CD4-positive, CD25-positive, alpha-beta regulatory T cell (primary cell): ENCODE results near the gene TAP1. TPM values are rescaled to one million over a fixed set of nuclear protein-coding genes. Genes with fewer than 3 reads are reported as not detected.

Source experiments
- ATAC-seq, 2 donors: fragments of 150-1000 bp; cut with Tn5 transposase; one replicate each; pipeline ENCODE4 v1.10.0; 2021; ENCODE audit warnings: low read depth in 2 of 2, moderate number of reproducible peaks in 2 of 2, moderate library complexity in 1 of 2
- DNase-seq, 3 donors: peaks; one replicate each; pipeline versions ENCODE4 v3.0.0 to v3.0.0-alpha.2; 2012 to 2022; ENCODE audit warnings: mixed read lengths in 1 of 3
- H3K27ac ChIP-seq: one replicate; pipeline ENCODE4 v1.7.0; 2013; ENCODE audit warnings: mild to moderate bottlenecking, low read length; ENCODE audit not compliant: insufficient read depth, poor library complexity, severe bottlenecking
- H3K27me3 ChIP-seq: one replicate; pipeline ENCODE4 v1.7.0; 2013; ENCODE audit warnings: low read length; ENCODE audit not compliant: control insufficient read depth, insufficient read depth
- H3K36me3 ChIP-seq: one replicate; pipeline ENCODE4 v1.7.0; 2013; ENCODE audit warnings: mild to moderate bottlenecking, low read length, moderate library complexity; ENCODE audit not compliant: control insufficient read depth, insufficient read depth
- H3K4me1 ChIP-seq: 2 replicates; pipeline ENCODE4 v1.7.0; 2013; ENCODE audit warnings: mild to moderate bottlenecking, low read length; ENCODE audit not compliant: insufficient read depth, control insufficient read depth, poor library complexity, severe bottlenecking
- H3K4me3 ChIP-seq: one replicate; pipeline ENCODE4 v1.7.0; 2013; ENCODE audit warnings: low read depth, mild to moderate bottlenecking, low read length, moderate library complexity
- H3K9me3 ChIP-seq, 2 experiments: 1 replicate in 1 of 2; 2 replicates in 1 of 2; pipeline ENCODE4 v1.7.0; 2013; ENCODE audit warnings: low read length in 2 of 2, mild to moderate bottlenecking in 1 of 2, moderate library complexity in 1 of 2; ENCODE audit not compliant: control insufficient read depth in 2 of 2
- H3K27ac Mint-ChIP-seq, 3 donors: one replicate each; pipeline ENCODE4 v1.8.0; 2020 to 2022; ENCODE audit warnings: mild to moderate bottlenecking in 3 of 3, mixed read lengths in 3 of 3, moderate library complexity in 2 of 3
- H3K27me3 Mint-ChIP-seq: one replicate; pipeline ENCODE4 v1.8.0; 2022; ENCODE audit warnings: mild to moderate bottlenecking, mixed read lengths
- H3K36me3 Mint-ChIP-seq: one replicate; pipeline ENCODE4 v1.8.0; 2020; ENCODE audit warnings: mixed read lengths
- H3K4me1 Mint-ChIP-seq, 4 donors: one replicate each; pipeline ENCODE4 v1.8.0; 2020 to 2022; ENCODE audit warnings: mixed read lengths in 4 of 4, mild to moderate bottlenecking in 1 of 4
- H3K4me3 Mint-ChIP-seq, 4 donors: one replicate each; pipeline ENCODE4 v1.8.0; 2020 to 2022; ENCODE audit warnings: mild to moderate bottlenecking in 4 of 4, mixed read lengths in 4 of 4, moderate library complexity in 3 of 4
- H3K9me3 Mint-ChIP-seq, 7 donors: one replicate each; pipeline ENCODE4 v1.8.0; 2020 to 2022; ENCODE audit warnings: mixed read lengths in 7 of 7, mild to moderate bottlenecking in 3 of 7, moderate library complexity in 2 of 7
- polyA plus RNA-seq, 4 donors: library from polyadenylated mRNA; unstranded; fragments of 300-500 nt; fragmentation: Illumina TruSeq; gene quantifications; one replicate each; pipeline ENCODE4 v1.2.3, GENCODE V29; 2021
- total RNA-seq: library from RNA; stranded (reverse); gene quantifications from one replicate; pipeline ENCODE4 v1.2.3, GENCODE V29; 2022

TAP1 gene
- total and polyA plus RNA-seq, 5 donors from 2014 or later, result 220 to 477 (median 430) TPM

DNA sequence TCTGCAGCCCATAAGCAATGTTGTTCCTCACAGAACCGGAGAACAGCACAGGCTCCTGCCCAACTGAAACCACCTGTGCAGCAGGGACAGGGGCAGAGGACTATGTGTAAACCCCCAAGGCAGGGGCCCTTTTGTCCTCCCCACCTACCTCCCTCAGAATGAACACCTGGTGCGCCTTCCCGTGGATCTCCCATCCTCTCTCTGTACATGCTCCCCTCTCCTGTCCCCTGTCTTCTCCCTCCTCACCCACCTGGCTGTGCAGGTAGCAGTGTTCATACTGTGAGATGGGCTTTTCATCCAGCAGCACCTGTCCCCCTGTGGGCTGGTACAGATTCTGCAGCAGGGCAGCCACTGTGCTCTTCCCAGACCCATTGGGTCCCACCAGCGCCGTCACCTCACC lies 23.5 kb downstream of the TAP1 start:
- Histone ChIP-seq H3K27ac (no peak overlapping the region), H3K4me3 (no peak overlapping the region), H3K36me3 (peaks cover 74% of the 10 kb centered on the region), H3K9me3 (no peaks in the 10 kb centered on the region), H3K27me3 (no peaks in the 10 kb centered on the region), H3K4me1 (peaks cover 8% of the 10 kb centered on the region)
- H3K27ac Mint-ChIP-seq, result peak overlapping the region in 2 of 3 donors; percentile 45 to 47
- no peaks in the 10 kb centered on the region for H3K9me3 Mint-ChIP-seq
- H3K4me1 Mint-ChIP-seq, result peaks cover 28 to 43% (median 38%) of the 10 kb centered on the region in 4 donors
- DNase-seq, result no peak
- H3K36me3 Mint-ChIP-seq, result peaks cover 66% of the 10 kb centered on the region
- no peak overlapping the region for H3K4me3 Mint-ChIP-seq
- ATAC-seq, result no peak
- no peaks in the 10 kb centered on the region for H3K27me3 Mint-ChIP-seq

DNA sequence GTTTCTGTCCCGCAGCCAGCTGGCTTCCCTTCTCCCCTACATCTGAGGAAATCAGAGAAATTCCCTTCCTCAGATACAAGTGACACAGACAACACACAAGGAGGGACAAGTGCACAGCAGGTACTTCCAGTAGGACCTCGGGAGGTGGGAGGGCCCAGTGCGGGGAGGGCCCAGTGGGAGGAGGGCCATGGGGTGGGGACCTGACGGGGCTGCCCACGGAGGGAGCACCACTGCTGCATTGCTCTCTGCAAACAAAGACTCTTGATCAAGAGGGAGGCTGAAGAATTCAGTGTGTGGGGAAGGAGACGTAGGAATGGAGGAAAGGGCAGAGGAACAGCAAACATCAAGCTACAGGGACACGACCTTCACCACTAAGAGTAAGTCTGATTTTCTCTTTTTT lies 24.0 kb downstream of the TAP1 start:
- Mint-ChIP-seq H3K9me3 (no peaks in the 10 kb centered on the region), H3K4me3 (no peak overlapping the region), H3K27me3 (no peaks in the 10 kb centered on the region), H3K27ac (peak overlapping the region in 1 of 3 donors; percentile 32), H3K4me1 (peaks cover 24 to 38% (median 33%) of the 10 kb centered on the region in 4 donors), H3K36me3 (peaks cover 61% of the 10 kb centered on the region)
- Histone ChIP-seq H3K27me3 (no peaks in the 10 kb centered on the region), H3K4me3 (no peak overlapping the region), H3K36me3 (peaks cover 69% of the 10 kb centered on the region), H3K4me1 (peaks cover 3% of the 10 kb centered on the region), H3K27ac (no peak overlapping the region), H3K9me3 (no peaks in the 10 kb centered on the region)
- DNase-seq (no peak), ATAC-seq (no peak)

DNA sequence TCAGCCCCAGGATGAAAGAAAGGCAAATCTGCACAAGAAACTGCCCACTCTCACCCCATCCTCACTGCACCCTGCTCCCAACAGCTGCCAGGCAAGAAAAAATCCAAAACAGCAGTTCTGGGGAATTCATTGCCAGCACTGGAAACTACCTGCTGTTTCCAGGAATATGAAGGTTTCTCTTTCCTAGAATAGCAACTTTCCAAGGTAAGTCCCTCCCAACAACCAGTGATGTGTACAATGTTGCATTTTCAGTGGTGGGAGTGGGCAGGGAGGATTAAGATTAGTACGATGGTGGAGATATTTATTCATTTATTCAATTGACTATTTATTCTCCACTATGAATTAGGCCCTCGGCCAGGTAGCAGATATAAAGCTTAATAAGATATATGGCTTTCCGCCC lies 26.5 kb downstream of the TAP1 start:
- no peak overlapping the region for H3K27ac ChIP-seq
- H3K36me3 ChIP-seq, result peaks cover 47% of the 10 kb centered on the region
- Mint-ChIP-seq H3K27me3 (no peaks in the 10 kb centered on the region), H3K27ac (peak overlapping the region in 2 of 3 donors; percentile 12 to 33), H3K4me1 (peaks cover 10 to 20% (median 14%) of the 10 kb centered on the region in 4 donors), H3K36me3 (peaks cover 39% of the 10 kb centered on the region), H3K4me3 (peak overlapping the region in 1 of 4 donors; percentile 62), H3K9me3 (no peaks in the 10 kb centered on the region)
- no peak for ATAC-seq
- H3K4me1 ChIP-seq, result peaks cover 3% of the 10 kb centered on the region
- no peak for DNase-seq
- H3K4me3 ChIP-seq, result no peak overlapping the region
- no peaks in the 10 kb centered on the region for H3K27me3 ChIP-seq
- H3K9me3 ChIP-seq, result no peaks in the 10 kb centered on the region

- H3K4me1 ChIP-seq, result peaks cover 3% of the 10 kb centered on the region
- peaks cover 37% of the 10 kb centered on the region for H3K36me3 ChIP-seq
- peaks cover 5 to 14% (median 9%) of the 10 kb centered on the region in 4 donors for H3K4me1 Mint-ChIP-seq
- no peaks in the 10 kb centered on the region for H3K9me3 Mint-ChIP-seq
- no peaks in the 10 kb centered on the region for H3K27me3 ChIP-seq
- DNase-seq, result no peak
- H3K27ac ChIP-seq, result no peak overlapping the region
- H3K9me3 ChIP-seq, result no peaks in the 10 kb centered on the region
- H3K36me3 Mint-ChIP-seq, result peaks cover 28% of the 10 kb centered on the region
- H3K4me3 ChIP-seq, result no peak overlapping the region
- H3K4me3 Mint-ChIP-seq, result no peak overlapping the region
- H3K27ac Mint-ChIP-seq, result no peak overlapping the region
- no peak for ATAC-seq
- no peaks in the 10 kb centered on the region for H3K27me3 Mint-ChIP-seq
Measured at GRCh38 chr6:32825966-32826365, 27.5 kb downstream of the TAP1 start.

- Mint-ChIP-seq H3K9me3 (no peaks in the 10 kb centered on the region), H3K4me1 (peaks cover 4 to 10% (median 6%) of the 10 kb centered on the region in 4 donors), H3K27ac (no peak overlapping the region), H3K36me3 (no peaks in the 10 kb centered on the region), H3K27me3 (peaks cover 4% of the 10 kb centered on the region), H3K4me3 (no peak overlapping the region)
- Histone ChIP-seq H3K27ac (no peak overlapping the region), H3K27me3 (no peaks in the 10 kb centered on the region), H3K4me1 (no peaks in the 10 kb centered on the region), H3K36me3 (no peaks in the 10 kb centered on the region), H3K4me3 (no peak overlapping the region), H3K9me3 (no peaks in the 10 kb centered on the region)
- ATAC-seq, result no peak
- no peak for DNase-seq
Measured at GRCh38 chr6:32819729-32820128, 33.8 kb downstream of the TAP1 start.

DNA sequence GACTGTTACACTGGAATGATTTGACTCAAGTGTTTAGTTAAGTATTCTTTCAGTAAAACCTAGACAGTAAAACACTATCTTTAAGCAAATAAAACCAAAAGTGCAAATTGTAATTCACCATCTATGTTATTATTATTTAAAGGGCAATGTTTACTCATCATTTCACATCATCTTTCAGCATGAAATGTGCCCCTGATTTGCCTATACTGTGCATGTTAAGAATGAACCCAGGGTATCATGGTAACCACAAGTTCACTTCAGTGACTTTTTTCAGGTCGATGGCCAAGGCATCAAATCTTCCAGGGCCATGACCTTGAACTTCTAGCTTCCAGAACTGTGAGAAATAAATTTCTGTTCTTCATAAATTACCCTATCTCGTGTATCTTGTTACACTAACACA lies 34.6 kb downstream of the TAP1 start:
- H3K4me1 Mint-ChIP-seq, result peaks cover 4 to 10% (median 6%) of the 10 kb centered on the region in 4 donors
- no peaks in the 10 kb centered on the region for H3K27me3 ChIP-seq
- peaks cover 3% of the 10 kb centered on the region for H3K36me3 Mint-ChIP-seq
- ATAC-seq, result no peak
- H3K4me1 ChIP-seq, result no peaks in the 10 kb centered on the region
- H3K27ac ChIP-seq, result no peak overlapping the region
- no peaks in the 10 kb centered on the region for H3K9me3 ChIP-seq
- DNase-seq, result no peak
- no peaks in the 10 kb centered on the region for H3K9me3 Mint-ChIP-seq
- peaks cover 4% of the 10 kb centered on the region for H3K27me3 Mint-ChIP-seq
- H3K36me3 ChIP-seq, result no peaks in the 10 kb centered on the region
- no peak overlapping the region for H3K4me3 Mint-ChIP-seq
- no peak overlapping the region for H3K4me3 ChIP-seq
- H3K27ac Mint-ChIP-seq, result no peak overlapping the region

DNA sequence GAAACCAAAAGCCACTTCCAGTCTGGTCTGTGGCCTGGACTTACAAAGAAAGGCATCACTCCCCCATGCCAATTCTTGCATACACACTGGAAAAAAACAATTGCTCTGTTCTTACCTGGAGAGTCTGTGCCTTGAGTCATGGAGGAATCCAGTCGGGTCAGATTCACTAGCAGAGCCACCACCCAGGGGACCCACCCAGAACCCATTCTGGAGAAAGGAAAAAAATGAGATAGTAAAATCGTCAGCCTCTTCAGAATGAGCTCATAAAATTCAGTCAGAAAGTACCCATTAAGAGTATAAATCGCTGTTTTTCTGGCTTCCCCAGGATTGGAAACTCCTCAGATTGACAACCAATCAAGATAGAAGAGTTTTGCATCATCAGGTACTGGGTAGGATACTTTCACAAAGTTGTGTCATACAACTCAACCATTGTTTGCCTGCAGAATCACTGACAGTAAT lies 36.7 kb downstream of the TAP1 start, which contains the start of gene HLA-DOB:
TSS of gene HLA-DOB (minus strand) at position 257 of the 459 bp plus-strand sequence. CDS start at position 206, 51 bp downstream.
- Mint-ChIP-seq H3K4me1 (peaks cover 4 to 10% (median 6%) of the 10 kb centered on the region in 4 donors), H3K27ac (no peak within 1 kb of the TSS), H3K9me3 (peaks cover 0 to 1% (median 0%) of the 10 kb centered on the region in 7 donors), H3K4me3 (no peak within 1 kb of the TSS), H3K36me3 (peaks cover 3% of the 10 kb centered on the region), H3K27me3 (peaks cover 4% of the 10 kb centered on the region)
- H3K9me3 ChIP-seq, result no peaks in the 10 kb centered on the region
- H3K4me1 ChIP-seq, result no peaks in the 10 kb centered on the region
- no peak within 1 kb of the TSS for H3K4me3 ChIP-seq
- DNase-seq, result peak in 1 of 3 donors; percentile 51
- peak; percentile 40 to 65 for ATAC-seq
- no peaks in the 10 kb centered on the region for H3K27me3 ChIP-seq
- H3K36me3 ChIP-seq, result no peaks in the 10 kb centered on the region
- no peak within 1 kb of the TSS for H3K27ac ChIP-seq

DNA sequence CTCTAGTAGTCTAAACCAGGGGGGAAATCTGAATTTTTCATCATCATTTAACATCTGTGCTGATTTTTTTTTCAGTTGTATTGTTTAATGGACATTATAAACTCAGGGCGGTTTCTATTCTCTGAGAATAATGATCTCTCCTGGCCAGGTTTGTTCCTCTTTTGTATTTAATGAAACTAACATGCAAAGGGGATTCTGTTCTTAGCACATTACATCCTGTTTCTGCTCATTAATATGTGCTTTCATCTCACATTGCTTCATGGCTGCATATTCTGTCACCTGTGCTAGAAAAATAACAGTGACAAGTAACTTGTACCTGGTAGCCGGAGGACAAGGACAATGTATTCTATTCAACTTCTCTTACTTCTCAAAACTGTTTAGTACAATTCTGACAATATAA lies 37.5 kb downstream of the TAP1 start:
- Mint-ChIP-seq H3K4me3 (no peak overlapping the region), H3K36me3 (peaks cover 3% of the 10 kb centered on the region), H3K9me3 (peaks cover 0 to 1% (median 0%) of the 10 kb centered on the region in 7 donors), H3K4me1 (peaks cover 4 to 10% (median 6%) of the 10 kb centered on the region in 4 donors), H3K27me3 (peaks cover 4% of the 10 kb centered on the region), H3K27ac (no peak overlapping the region)
- H3K36me3 ChIP-seq, result no peaks in the 10 kb centered on the region
- no peak overlapping the region for H3K4me3 ChIP-seq
- H3K27me3 ChIP-seq, result no peaks in the 10 kb centered on the region
- H3K27ac ChIP-seq, result no peak overlapping the region
- peak in 1 of 2 donors; percentile 43 for ATAC-seq
- no peak for DNase-seq
- no peaks in the 10 kb centered on the region for H3K4me1 ChIP-seq
- no peaks in the 10 kb centered on the region for H3K9me3 ChIP-seq
